Osteoblast (primary cell): ENCODE measurements around the gene SORCS2. TPM values are rescaled to one million over a fixed set of nuclear protein-coding genes. Genes with fewer than 3 reads are reported as not detected.

ENCODE experiments used
- DNase-seq: peaks from one replicate; pipeline ENCODE4 v3.0.0; 2011; ENCODE audit warnings: low spot score, mixed read lengths; ENCODE audit not compliant: insufficient read length; ENCODE audit errors: missing footprints
- H2AFZ ChIP-seq: 2 replicates; pipeline ENCODE4 v1.6.0; 2011; ENCODE audit warnings: mild to moderate bottlenecking, low read length
- H3K27ac ChIP-seq: 2 replicates; pipeline ENCODE4 v1.5.1; 2011; ENCODE audit warnings: mild to moderate bottlenecking, low read depth, low read length, moderate library complexity
- H3K27me3 ChIP-seq: 2 replicates; pipeline ENCODE4 v1.6.0; 2012; ENCODE audit warnings: mild to moderate bottlenecking, control low read depth, inconsistent platforms, low read length, moderate library complexity; ENCODE audit not compliant: insufficient read depth
- H3K36me3 ChIP-seq: 2 replicates; pipeline ENCODE4 v1.5.1; 2011; ENCODE audit warnings: mild to moderate bottlenecking, low read length, control low read depth, moderate library complexity; ENCODE audit not compliant: insufficient read depth
- H3K4me1 ChIP-seq: 2 replicates; pipeline ENCODE4 v1.5.1; 2011; ENCODE audit warnings: mild to moderate bottlenecking, low read length, control low read depth, moderate library complexity; ENCODE audit not compliant: insufficient read depth
- H3K4me2 ChIP-seq: 2 replicates; pipeline ENCODE4 v1.6.0; 2011; ENCODE audit warnings: mild to moderate bottlenecking, low read length; ENCODE audit not compliant: insufficient read depth
- H3K4me3 ChIP-seq: fragments of 200-600 bp; sonication (generic); 3 replicates; pipeline ENCODE4 v1.5.1; 2012; ENCODE audit warnings: mild to moderate bottlenecking, low read length, inconsistent platforms; ENCODE audit not compliant: insufficient read depth
- H3K79me2 ChIP-seq: 2 replicates; pipeline ENCODE4 v1.6.0; 2012; ENCODE audit warnings: mild to moderate bottlenecking, low read length, control low read depth, inconsistent platforms; ENCODE audit not compliant: insufficient read depth
- H3K9me3 ChIP-seq: 2 replicates; pipeline ENCODE4 v1.5.1; 2011; ENCODE audit warnings: low read depth, low read length, control low read depth
- H4K20me1 ChIP-seq: 2 replicates; pipeline ENCODE4 v1.6.0; 2012; ENCODE audit warnings: mild to moderate bottlenecking, low read length, control low read depth; ENCODE audit not compliant: insufficient read depth
- CTCF ChIP-seq: IDR thresholded peaks from 2 replicates; pipeline ENCODE4 v1.5.1; 2011; ENCODE audit warnings: mild to moderate bottlenecking, low read depth, low read length, moderate library complexity; ENCODE audit errors: extremely low read depth
- total RNA-seq: library from RNA; depleted of rRNA; stranded (reverse); fragments of >200 nt; gene quantifications from 2 replicates; pipeline ENCODE4 v1.2.3, GENCODE V29; 2012

The SORCS2 gene
- total RNA-seq, 1 donor, result 9.0 TPM

GRCh38 chr4:7736436-7737267 lies 544.3 kb downstream of the SORCS2 start:
- no peaks in the 10 kb centered on the region for H3K36me3 ChIP-seq
- no peak for TF ChIP-seq CTCF
- DNase-seq, result no peak
- no peaks in the 10 kb centered on the region for H3K4me1 ChIP-seq
- no peak overlapping the region for H3K27ac ChIP-seq
- no peak overlapping the region for H3K4me3 ChIP-seq
- no peak overlapping the region for H2AFZ ChIP-seq
- H3K27me3 ChIP-seq, result no peaks in the 10 kb centered on the region
- H3K4me2 ChIP-seq, result no peak overlapping the region
- H3K79me2 ChIP-seq, result no peaks in the 10 kb centered on the region
- no peaks in the 10 kb centered on the region for H4K20me1 ChIP-seq
- no peaks in the 10 kb centered on the region for H3K9me3 ChIP-seq

GRCh38 chr4:7737268-7737645 lies 544.9 kb downstream of the SORCS2 start:
- H3K4me2 ChIP-seq, result no peak overlapping the region
- no peak for DNase-seq
- H3K4me3 ChIP-seq, result no peak overlapping the region
- no peak for TF ChIP-seq CTCF
- no peak overlapping the region for H3K27ac ChIP-seq
- H3K4me1 ChIP-seq, result no peaks in the 10 kb centered on the region
- H3K27me3 ChIP-seq, result no peaks in the 10 kb centered on the region
- no peaks in the 10 kb centered on the region for H3K9me3 ChIP-seq
- no peaks in the 10 kb centered on the region for H3K79me2 ChIP-seq
- H2AFZ ChIP-seq, result no peak overlapping the region
- no peaks in the 10 kb centered on the region for H4K20me1 ChIP-seq
- no peaks in the 10 kb centered on the region for H3K36me3 ChIP-seq

GRCh38 chr4:7737752-7738457 lies 545.6 kb downstream of the SORCS2 start:
- no peak for DNase-seq
- no peaks in the 10 kb centered on the region for H3K27me3 ChIP-seq
- no peaks in the 10 kb centered on the region for H3K36me3 ChIP-seq
- H3K9me3 ChIP-seq, result no peaks in the 10 kb centered on the region
- H3K4me1 ChIP-seq, result no peaks in the 10 kb centered on the region
- H2AFZ ChIP-seq, result no peak overlapping the region
- no peak overlapping the region for H3K27ac ChIP-seq
- no peak overlapping the region for H3K4me3 ChIP-seq
- H3K79me2 ChIP-seq, result no peaks in the 10 kb centered on the region
- no peak overlapping the region for H3K4me2 ChIP-seq
- no peaks in the 10 kb centered on the region for H4K20me1 ChIP-seq
- no peak for TF ChIP-seq CTCF

GRCh38 chr4:7738458-7739076 lies 546.2 kb downstream of the SORCS2 start:
- Histone ChIP-seq H3K9me3 (no peaks in the 10 kb centered on the region), H4K20me1 (no peaks in the 10 kb centered on the region), H3K4me2 (no peak overlapping the region), H3K4me1 (no peaks in the 10 kb centered on the region), H3K79me2 (no peaks in the 10 kb centered on the region), H3K4me3 (no peak overlapping the region), H3K36me3 (no peaks in the 10 kb centered on the region), H2AFZ (no peak overlapping the region), H3K27me3 (no peaks in the 10 kb centered on the region), H3K27ac (no peak overlapping the region)
- DNase-seq, result no peak
- no peak for TF ChIP-seq CTCF
